Suppressor macrophage (primary cell): Measurements from ENCODE around the gene HIC1.
"Not testable (repeated sequence)": the region's sequence is repeated elsewhere in the genome, so short reads cannot be mapped to it uniquely, and the experiment has no call there.

Source experiments
- DNase-seq, 4 experiments: peaks; one replicate each; pipeline ENCODE4 v3.0.0-alpha.2; 2020 to 2022
- total RNA-seq, 17 experiments: gene quantifications; one replicate each; lab custom pipeline; 2026; ENCODE audit warnings: mixed read lengths in 6 of 17, inconsistent platforms in 3 of 17; lab: John Stamatoyannopoulos, UW

HIC1 gene
- 0 to 7.9 (median 0.50) reads per million in 17 experiments for total RNA-seq

GRCh38 chr17:2054512-2055291 is at the start of gene HIC1:
Gene HIC1 (plus strand): TSS chr17:2055103. CDS start chr17:2056691, 1,588 bp downstream.
- peak; percentile 75 to 91 (median 86) for DNase-seq

- peak in 2 of 4 experiments; percentile 11 to 15 for DNase-seq
Measured at GRCh38 chr17:2008332-2009126, 46.4 kb upstream of the HIC1 start.

DNA sequence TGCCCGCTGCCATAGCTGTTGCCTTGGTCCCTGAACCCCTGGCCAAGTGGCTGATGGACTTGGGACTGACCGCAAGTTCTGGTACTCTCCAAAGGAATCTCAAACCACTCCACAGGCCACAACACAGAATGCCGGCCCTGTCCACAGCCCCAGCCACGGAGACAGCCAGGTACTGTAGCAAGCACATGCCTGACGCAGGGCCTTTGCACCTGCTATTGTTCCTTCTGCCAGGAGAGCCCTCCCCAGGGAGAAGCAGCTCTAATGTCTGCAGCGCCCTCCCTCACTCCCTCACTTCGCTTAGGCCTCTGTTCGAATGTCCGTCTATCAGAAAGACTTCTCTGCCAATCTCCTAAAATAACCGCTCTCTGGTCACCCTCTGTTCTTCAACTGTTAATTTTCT is 45.2 kb upstream of the HIC1 start:
- no peak for DNase-seq

- DNase-seq = peak in 1 of 4 experiments; percentile 10
Measured at GRCh38 chr17:2011411-2012371, 43.2 kb upstream of the HIC1 start.

GRCh38 chr17:2012499-2012898 is 42.4 kb upstream of the HIC1 start:
- no peak for DNase-seq

GRCh38 chr17:2013220-2013993 is 41.5 kb upstream of the HIC1 start:
- not testable (repeated sequence) for DNase-seq

DNA sequence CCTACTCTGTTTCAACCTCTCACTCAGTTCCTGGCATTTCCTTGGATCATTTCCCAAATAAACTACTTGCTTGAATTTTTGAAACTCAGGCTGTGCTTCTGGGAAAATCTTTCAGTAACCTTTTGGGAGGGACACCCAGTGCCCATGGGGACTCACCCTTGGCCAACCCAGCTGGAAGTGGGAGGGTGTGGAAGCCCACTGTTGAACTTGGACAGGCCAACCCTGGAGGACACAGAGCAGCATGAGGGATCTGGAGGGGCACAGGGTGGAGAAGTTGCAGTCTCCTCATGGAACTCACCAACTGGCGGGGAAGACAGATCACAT is 40.9 kb upstream of the HIC1 start:
- no peak for DNase-seq

- no peak for DNase-seq
Measured at GRCh38 chr17:2015314-2015713, 39.6 kb upstream of the HIC1 start.

DNA sequence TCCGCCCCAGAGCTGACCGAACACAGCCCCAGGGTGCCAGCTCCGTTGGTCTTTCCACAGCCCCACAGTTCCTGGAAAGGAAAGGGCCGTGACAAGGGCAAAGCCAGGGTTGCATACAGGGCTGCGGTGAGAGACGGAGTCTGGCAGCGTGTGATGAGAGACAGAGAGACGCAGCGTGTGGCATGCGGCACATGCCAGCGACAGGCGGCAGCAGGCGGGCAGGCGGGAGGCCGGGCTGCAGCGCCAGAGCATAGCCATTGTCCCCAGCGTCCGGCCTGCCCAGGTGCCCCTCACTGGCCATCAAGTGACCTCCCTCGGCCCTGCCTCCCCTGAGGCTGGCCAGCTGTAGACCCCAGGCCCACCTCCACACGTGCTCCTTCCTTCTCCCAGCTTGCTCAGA is 38.4 kb upstream of the HIC1 start:
- no peak for DNase-seq

DNA sequence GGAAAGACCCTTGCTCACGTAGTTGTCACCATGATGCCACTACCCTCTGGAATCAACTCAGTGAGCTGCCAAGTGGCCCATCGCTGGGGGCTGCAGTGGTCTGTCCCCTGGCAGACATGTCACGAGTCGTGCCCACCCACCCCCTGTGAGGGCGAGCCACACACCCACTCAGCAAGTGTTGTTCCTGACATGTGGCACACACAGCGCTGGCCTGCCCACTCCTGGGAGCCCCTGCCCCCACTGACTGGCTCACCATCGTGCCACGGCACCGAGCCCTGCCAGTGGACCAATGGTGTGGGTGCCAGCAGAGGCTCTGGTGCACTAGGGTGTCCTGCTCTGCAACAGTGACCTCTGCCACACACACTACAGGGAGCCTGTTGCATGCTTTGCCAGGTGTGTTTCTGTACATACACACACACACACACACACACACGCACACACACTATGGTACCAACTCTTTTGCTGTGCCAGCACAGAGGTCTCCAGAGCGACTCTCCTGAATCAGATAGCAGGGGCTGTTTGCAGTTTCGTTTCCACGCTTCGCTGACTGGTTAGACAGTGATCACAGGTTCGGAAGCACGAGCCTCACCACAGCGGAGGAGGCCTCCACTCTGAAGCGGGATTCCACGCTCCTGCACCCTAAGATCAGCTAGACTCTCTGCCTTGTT is 37.5 kb upstream of the HIC1 start:
- no peak for DNase-seq

GRCh38 chr17:2018716-2019510 is 36.0 kb upstream of the HIC1 start:
- no peak for DNase-seq

- DNase-seq = no peak
Measured at GRCh38 chr17:2019723-2020122, 35.2 kb upstream of the HIC1 start.

DNA sequence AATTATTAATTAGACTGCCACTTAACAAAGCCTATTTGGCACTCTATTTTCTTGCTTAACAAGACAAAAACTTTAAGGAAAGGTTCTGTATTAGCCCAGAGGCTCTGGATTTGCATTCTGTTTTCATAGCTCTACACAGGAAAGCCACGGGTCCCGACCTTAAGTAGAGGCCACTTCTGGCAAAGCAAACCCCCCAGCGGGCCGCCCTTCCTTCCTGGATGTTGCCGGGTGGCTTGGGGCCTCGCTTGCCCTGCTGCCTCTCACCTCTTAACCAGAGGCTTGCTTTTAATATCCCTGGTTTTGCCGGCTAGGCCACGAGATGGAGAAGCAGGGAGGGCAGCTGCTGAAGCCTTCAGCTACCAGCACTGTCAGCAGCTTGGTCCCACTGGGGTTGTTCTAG is 34.2 kb upstream of the HIC1 start:
- DNase-seq = no peak

DNA sequence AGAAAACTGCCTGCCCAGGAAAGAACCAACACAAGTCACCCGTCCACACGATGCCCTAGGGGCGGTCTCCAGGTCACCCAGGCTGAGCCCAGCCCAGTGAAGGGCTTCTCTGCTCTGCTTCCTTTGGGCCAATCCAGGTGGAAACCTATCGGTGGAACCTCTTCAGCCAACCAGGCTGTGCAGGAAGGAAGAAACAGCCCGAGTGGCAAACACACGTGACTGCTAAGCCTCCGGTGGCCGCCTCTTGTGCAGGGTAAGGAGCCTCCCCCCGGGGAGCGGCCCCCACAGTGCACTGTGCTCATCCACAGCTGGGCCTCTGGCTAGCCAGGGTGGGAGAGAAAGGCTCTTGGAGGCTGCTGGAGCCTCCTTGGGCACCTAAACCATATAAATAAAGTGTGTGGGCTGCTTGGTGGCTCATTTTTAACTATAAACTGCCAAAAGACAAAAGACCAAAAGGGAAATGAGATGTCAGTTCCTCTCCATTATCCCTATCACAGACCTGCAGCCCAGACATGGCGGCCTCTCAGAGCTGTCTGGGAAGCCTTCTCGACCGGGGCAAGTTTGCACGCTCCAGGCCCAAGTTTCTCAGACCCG is 32.2 kb upstream of the HIC1 start:
- no peak for DNase-seq

DNA sequence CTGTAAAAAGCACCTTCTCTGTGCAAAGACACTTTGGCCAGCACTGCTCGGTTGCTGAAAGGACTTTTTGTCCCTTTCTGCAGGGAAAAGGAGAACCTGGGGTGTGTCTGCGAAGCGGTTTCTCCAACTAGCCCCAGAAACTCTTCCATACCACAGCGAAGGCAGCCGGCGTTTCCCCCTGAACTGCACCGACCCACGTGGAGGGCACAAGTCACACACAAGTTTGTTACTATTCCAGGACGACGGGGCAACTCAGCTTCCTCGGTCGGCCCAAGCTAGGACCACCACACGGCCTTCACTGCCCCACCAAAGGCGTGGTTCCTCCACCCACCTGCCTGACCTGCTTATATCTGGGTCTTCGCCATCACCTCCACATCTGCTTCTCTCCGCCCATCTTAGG is 31.6 kb upstream of the HIC1 start:
- DNase-seq = peak in 1 of 4 experiments; percentile 14

DNA sequence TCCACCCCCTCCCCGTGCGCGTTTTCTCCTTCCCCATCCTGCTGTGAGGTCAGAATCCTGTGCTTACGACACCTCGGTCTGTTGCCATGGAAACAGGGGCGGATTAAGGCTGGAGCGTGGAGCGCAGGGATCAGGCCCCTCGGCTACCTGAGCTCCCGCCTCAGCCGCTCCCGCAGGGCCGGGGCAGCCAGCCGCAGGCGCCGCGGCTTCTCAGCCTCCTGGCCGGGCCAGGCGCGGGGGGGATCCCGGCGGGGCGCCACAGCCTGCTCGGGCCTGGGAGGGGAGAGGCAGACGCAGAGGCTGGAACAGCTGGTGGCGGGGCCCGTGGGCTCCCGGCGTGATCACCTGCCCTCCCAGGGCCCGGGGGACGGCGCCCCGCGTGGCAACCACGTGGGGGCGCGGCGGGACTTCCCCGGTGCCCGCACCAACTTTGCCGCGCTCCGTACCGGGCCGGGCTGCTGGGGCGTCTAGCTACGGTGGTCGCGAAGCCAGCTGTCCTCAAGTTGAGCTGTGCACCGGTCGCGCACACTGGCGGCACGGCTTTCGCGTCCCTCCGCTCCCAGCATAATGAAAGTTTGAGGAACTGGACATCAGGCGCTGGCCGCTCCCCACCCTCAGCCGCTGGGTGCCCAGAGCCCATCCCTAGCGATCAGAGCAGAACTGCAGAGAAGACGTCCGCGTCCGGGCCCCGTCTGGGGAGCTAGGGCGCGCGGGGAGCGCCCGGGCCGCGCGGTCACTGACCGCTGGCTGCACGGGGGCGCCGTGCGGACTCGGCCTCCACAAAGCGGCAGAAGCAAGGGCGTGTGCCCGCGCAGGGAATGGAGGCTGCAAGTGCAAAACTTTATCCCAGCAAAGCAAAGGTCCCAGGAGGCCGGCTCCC is 31.0 kb upstream of the HIC1 start:
- peak; percentile 69 to 79 (median 77) for DNase-seq

DNA sequence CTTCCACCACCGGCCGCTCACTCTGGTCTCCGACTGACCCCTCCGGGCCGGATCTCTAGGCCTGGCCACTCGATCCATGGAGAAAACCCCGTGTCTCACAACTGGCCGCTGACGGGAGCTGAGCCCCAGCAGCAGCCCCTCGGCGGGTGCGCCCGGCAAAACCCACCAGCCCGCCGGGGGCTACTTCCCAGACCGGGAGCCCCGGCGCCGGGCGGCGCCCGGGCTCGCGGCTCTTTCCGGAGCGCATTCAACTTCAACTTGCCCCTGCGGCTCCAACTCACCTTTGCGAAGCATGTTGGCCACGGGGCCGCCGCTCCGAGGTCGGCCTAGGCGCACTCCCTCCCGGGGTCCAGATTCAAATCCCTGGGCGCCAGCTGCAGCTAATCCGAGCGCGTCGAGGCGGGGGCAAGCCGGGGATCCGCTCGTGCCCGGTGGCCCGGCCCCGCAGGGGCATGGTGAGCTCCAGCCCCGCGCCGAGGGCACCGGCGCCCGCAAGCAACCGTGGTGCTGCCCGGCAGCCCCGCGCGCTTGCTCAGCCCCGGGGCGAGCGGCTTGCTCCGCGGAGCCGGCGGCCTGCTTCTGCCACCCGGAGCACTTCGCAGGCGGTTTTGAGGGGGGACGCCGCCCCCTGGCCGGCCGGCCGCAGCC is 30.2 kb upstream of the HIC1 start:
- no peak for DNase-seq

GRCh38 chr17:2025220-2025621 is 29.7 kb upstream of the HIC1 start, which contains the start of gene RTN4RL1:
Gene RTN4RL1 (minus strand): TSS chr17:2025334. CDS start chr17:2024865, 469 bp downstream.
- DNase-seq = peak; percentile 29 to 62 (median 46)
